ENCODE measurements around the gene HNRNPA3.

DNA sequence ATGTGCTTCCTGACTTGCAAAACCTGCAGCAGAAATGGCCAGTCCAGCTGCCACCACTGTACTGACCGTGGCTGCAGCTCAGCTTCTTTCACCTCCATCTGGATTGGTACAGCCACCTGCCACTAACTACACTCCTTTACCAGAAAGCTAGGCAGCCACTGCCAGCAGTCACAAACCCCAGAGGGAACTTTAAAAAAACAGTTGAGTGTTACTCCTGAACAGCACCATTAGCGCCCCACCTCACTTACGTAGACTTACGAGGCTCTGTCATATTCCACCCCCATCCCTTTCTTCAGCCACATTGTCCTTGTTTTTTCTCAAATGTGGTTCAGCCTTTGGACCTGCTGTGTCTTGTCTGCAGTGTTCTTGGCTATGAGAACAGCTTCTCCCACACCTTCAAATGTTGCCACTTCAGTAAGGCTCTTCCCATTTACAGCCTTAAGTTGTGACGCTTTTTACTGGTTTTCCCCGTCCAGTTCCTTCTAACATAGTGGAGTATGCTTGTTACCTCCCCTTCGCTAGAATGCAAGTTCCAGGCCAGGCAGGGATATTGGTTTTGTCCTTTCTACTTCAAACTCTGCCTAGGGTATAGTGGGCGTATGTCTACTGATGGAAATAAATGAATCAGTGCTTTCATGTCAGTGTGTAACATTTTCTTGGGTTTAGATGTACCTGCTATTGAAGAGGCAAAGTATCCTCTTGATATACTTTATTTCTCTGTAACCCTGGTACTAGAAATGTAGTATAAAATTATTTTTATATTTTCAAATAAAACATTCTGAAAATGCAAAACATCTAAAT is 17.0 kb downstream of the HNRNPA3 start:
- TF ChIP-seq GABPA (IDR thresholded peaks at IDR 0.05; ENCODE audit: low read depth) (no peak), RXRA (IDR thresholded peaks at IDR 0.05; ENCODE audit: borderline replicate concordance, low read depth) (no peak), EP300 (IDR thresholded peaks at IDR 0.05; ENCODE audit: borderline replicate concordance in 1 of 2, low read depth in 1 of 2, low read length in 1 of 2) (no peak), ELF1 (IDR thresholded peaks at IDR 0.05) (no peak), POLR2AphosphoS5 (IDR thresholded peaks at IDR 0.05; ENCODE audit: low read depth, low read length) (no peak), MXI1 (IDR thresholded peaks at IDR 0.05; ENCODE audit: low read depth, low read length) (no peak)
- TF ChIP-seq, protein P1, sequence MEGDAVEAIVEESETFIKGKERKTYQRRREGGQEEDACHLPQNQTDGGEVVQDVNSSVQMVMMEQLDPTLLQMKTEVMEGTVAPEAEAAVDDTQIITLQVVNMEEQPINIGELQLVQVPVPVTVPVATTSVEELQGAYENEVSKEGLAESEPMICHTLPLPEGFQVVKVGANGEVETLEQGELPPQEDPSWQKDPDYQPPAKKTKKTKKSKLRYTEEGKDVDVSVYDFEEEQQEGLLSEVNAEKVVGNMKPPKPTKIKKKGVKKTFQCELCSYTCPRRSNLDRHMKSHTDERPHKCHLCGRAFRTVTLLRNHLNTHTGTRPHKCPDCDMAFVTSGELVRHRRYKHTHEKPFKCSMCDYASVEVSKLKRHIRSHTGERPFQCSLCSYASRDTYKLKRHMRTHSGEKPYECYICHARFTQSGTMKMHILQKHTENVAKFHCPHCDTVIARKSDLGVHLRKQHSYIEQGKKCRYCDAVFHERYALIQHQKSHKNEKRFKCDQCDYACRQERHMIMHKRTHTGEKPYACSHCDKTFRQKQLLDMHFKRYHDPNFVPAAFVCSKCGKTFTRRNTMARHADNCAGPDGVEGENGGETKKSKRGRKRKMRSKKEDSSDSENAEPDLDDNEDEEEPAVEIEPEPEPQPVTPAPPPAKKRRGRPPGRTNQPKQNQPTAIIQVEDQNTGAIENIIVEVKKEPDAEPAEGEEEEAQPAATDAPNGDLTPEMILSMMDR (IDR thresholded peaks at IDR 0.05): no peak
- TF ChIP-seq, protein P2, sequence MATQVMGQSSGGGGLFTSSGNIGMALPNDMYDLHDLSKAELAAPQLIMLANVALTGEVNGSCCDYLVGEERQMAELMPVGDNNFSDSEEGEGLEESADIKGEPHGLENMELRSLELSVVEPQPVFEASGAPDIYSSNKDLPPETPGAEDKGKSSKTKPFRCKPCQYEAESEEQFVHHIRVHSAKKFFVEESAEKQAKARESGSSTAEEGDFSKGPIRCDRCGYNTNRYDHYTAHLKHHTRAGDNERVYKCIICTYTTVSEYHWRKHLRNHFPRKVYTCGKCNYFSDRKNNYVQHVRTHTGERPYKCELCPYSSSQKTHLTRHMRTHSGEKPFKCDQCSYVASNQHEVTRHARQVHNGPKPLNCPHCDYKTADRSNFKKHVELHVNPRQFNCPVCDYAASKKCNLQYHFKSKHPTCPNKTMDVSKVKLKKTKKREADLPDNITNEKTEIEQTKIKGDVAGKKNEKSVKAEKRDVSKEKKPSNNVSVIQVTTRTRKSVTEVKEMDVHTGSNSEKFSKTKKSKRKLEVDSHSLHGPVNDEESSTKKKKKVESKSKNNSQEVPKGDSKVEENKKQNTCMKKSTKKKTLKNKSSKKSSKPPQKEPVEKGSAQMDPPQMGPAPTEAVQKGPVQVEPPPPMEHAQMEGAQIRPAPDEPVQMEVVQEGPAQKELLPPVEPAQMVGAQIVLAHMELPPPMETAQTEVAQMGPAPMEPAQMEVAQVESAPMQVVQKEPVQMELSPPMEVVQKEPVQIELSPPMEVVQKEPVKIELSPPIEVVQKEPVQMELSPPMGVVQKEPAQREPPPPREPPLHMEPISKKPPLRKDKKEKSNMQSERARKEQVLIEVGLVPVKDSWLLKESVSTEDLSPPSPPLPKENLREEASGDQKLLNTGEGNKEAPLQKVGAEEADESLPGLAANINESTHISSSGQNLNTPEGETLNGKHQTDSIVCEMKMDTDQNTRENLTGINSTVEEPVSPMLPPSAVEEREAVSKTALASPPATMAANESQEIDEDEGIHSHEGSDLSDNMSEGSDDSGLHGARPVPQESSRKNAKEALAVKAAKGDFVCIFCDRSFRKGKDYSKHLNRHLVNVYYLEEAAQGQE (IDR thresholded peaks at IDR 0.05; ENCODE audit: low read depth, low read length): no peak
